OCI-LY7 (cell line): ENCODE measurements around the gene UBC. TPM values are rescaled to one million over a fixed set of nuclear protein-coding genes. Genes with fewer than 3 reads are reported as not detected.

Experiments used
- BruUV-seq: library from RNA; stranded (reverse); fragments of 400-500 nt; replicated peaks from 2 replicates; lab custom pipeline; 2021; lab: Mats Ljungman, UMichigan
- CTCF ChIA-PET: fragments of 300-600 bp; sonication (Branson Sonifier 250); formaldehyde crosslinking; loops from one replicate; lab custom pipeline; 2022; ENCODE audit warnings: antibody characterized with exemption; ENCODE audit not compliant: unreplicated experiment; lab: Charles Lee
- POLR2A ChIA-PET: fragments of 300-600 bp; sonication (Branson Sonifier 250); formaldehyde crosslinking; loops from one replicate; lab custom pipeline; 2022; ENCODE audit warnings: antibody characterized with exemption; lab: Charles Lee
- DNase-seq: peaks from one replicate; pipeline ENCODE4 v3.0.0-alpha.2; 2015; ENCODE audit warnings: low spot score
- H2AFZ ChIP-seq: fragments of 200-600 bp; sonication (generic), shearing (Covaris generic); 2 replicates; pipeline ENCODE4 v1.6.1; 2014; ENCODE audit warnings: mild to moderate bottlenecking, antibody characterized with exemption, low read length, moderate library complexity
- H3K27ac ChIP-seq: fragments of 200-600 bp; sonication (generic); 2 replicates; pipeline ENCODE4 v1.5.1; 2014; ENCODE audit warnings: mixed run types, low read depth, mild to moderate bottlenecking, moderate library complexity, low read length, inconsistent platforms; ENCODE audit not compliant: poor library complexity, severe bottlenecking
- H3K36me3 ChIP-seq: fragments of 200-600 bp; sonication (generic); 2 replicates; pipeline ENCODE4 v1.6.1; 2014; ENCODE audit warnings: mild to moderate bottlenecking, antibody characterized with exemption, low read length, moderate library complexity, mixed read lengths; ENCODE audit not compliant: insufficient read depth
- H3K4me1 ChIP-seq: fragments of 200-600 bp; sonication (generic); 2 replicates; pipeline ENCODE4 v1.5.1; 2014; ENCODE audit warnings: mild to moderate bottlenecking, low read length; ENCODE audit not compliant: insufficient read depth, poor library complexity, severe bottlenecking
- H3K4me2 ChIP-seq: fragments of 200-600 bp; sonication (generic); 2 replicates; pipeline ENCODE4 v1.6.1; 2014; ENCODE audit warnings: mild to moderate bottlenecking, low read length
- H3K4me3 ChIP-seq: fragments of 200-600 bp; sonication (generic); 2 replicates; pipeline ENCODE4 v1.5.1; 2014; ENCODE audit warnings: mild to moderate bottlenecking, low read depth, low read length; ENCODE audit not compliant: poor library complexity, severe bottlenecking
- H3K79me2 ChIP-seq: fragments of 200-600 bp; sonication (generic); 2 replicates; pipeline ENCODE4 v1.6.1; 2016; ENCODE audit warnings: low read depth, mild to moderate bottlenecking, low read length, moderate library complexity, mixed read lengths; ENCODE audit not compliant: insufficient read depth
- H3K9me2 ChIP-seq: fragments of 200-600 bp; sonication (generic); 2 replicates; pipeline ENCODE4 v1.6.1; 2016; ENCODE audit warnings: mild to moderate bottlenecking, low read length, mixed read lengths; ENCODE audit not compliant: insufficient read depth
- H3K9me3 ChIP-seq: fragments of 200-600 bp; sonication (generic); 2 replicates; pipeline ENCODE4 v1.6.1; 2014; ENCODE audit warnings: mild to moderate bottlenecking, mixed run types, low read length, mixed read lengths
- H4K20me1 ChIP-seq: fragments of 200-600 bp; sonication (generic); 2 replicates; pipeline ENCODE4 v1.6.1; 2014; ENCODE audit warnings: mild to moderate bottlenecking, antibody characterized with exemption, low read length, moderate library complexity, mixed read lengths; ENCODE audit not compliant: insufficient read depth
- EZH2phosphoT487 ChIP-seq: fragments of 200-600 bp; sonication (generic); IDR thresholded peaks from 2 replicates; pipeline ENCODE4 v1.6.1; 2018; ENCODE audit warnings: low read depth, borderline replicate concordance, mild to moderate bottlenecking, mixed run types, antibody characterized with exemption, low read length, moderate library complexity, mixed read lengths
- intact Hi-C: fragments of 100-400 bp; cut with micrococcal nuclease; formaldehyde crosslinking; loops from one replicate; pipeline ENCODE4 v1.10.0; 2022; ENCODE audit not compliant: unreplicated experiment
- total RNA-seq, 2 experiments: library from RNA; depleted of rRNA in 1 of 2; stranded (reverse); fragments of >200 nt in 1 of 2; shearing (Covaris generic) in 1 of 2; gene quantifications; 2 replicates each; pipeline ENCODE4 v1.2.3, GENCODE V29; 2014 to 2022
- TF ChIP-seq, protein P1 (sequence below): fragments of 200-600 bp; sonication (generic); conservative IDR thresholded peaks from 2 replicates; pipeline ENCODE4 v1.5.1; 2014; ENCODE audit warnings: mild to moderate bottlenecking, antibody characterized with exemption, low read length, moderate library complexity, mixed read lengths

Gene UBC
- total RNA-seq, 2 experiments from 2014 or later, result 431 to 616 TPM

- CTCF ChIA-PET, result no interaction called here
- Histone ChIP-seq H3K4me1 (peaks cover 18% of the 10 kb centered on the region), H3K27ac (no peak overlapping the region), H4K20me1 (no peaks in the 10 kb centered on the region), H3K9me3 (no peaks in the 10 kb centered on the region), H3K9me2 (no peaks in the 10 kb centered on the region), H3K4me3 (no peak overlapping the region), H3K79me2 (no peaks in the 10 kb centered on the region), H2AFZ (no peak overlapping the region), H3K36me3 (no peaks in the 10 kb centered on the region), H3K4me2 (no peak overlapping the region)
- POLR2A ChIA-PET, result interaction anchor here (0.7 to 1.6 kb wide), 3 partner anchors 9 to 171 kb away, joined by 3 read pairs; no protein-coding TSS in a partner anchor
- DNase-seq, result no peak
- intact Hi-C loops, result no loop called here
- BruUV-seq, result no TSS peak
- no peak for TF ChIP-seq EZH2phosphoT487
- TF ChIP-seq, protein P1, sequence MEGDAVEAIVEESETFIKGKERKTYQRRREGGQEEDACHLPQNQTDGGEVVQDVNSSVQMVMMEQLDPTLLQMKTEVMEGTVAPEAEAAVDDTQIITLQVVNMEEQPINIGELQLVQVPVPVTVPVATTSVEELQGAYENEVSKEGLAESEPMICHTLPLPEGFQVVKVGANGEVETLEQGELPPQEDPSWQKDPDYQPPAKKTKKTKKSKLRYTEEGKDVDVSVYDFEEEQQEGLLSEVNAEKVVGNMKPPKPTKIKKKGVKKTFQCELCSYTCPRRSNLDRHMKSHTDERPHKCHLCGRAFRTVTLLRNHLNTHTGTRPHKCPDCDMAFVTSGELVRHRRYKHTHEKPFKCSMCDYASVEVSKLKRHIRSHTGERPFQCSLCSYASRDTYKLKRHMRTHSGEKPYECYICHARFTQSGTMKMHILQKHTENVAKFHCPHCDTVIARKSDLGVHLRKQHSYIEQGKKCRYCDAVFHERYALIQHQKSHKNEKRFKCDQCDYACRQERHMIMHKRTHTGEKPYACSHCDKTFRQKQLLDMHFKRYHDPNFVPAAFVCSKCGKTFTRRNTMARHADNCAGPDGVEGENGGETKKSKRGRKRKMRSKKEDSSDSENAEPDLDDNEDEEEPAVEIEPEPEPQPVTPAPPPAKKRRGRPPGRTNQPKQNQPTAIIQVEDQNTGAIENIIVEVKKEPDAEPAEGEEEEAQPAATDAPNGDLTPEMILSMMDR, result no peak
Observed at GRCh38 chr12:124872068-124872719, 42.3 kb downstream of the UBC start.

GRCh38 chr12:124871297-124871696 lies 43.2 kb downstream of the UBC start:
- Histone ChIP-seq H4K20me1 (no peaks in the 10 kb centered on the region), H3K36me3 (no peaks in the 10 kb centered on the region)
- CTCF ChIA-PET, result no interaction called here

More at GRCh38 chr12:124871297-124871696, 43.2 kb downstream of the UBC start:
- BruUV-seq, result no TSS peak
- POLR2A ChIA-PET, result interaction anchor here (1.2 to 1.6 kb wide), 2 partner anchors 10 to 12 kb away, joined by 3 read pairs; no protein-coding TSS in a partner anchor
- no peaks in the 10 kb centered on the region for H3K79me2 ChIP-seq
- H3K27ac ChIP-seq, result no peak overlapping the region
- no peaks in the 10 kb centered on the region for H3K9me2 ChIP-seq
- H3K4me2 ChIP-seq, result no peak overlapping the region
- H3K4me1 ChIP-seq, result peaks cover 25% of the 10 kb centered on the region
- no peak overlapping the region for H2AFZ ChIP-seq
- DNase-seq, result no peak
- no peak for TF ChIP-seq EZH2phosphoT487
- TF ChIP-seq, protein P1, result no peak
- no peaks in the 10 kb centered on the region for H3K9me3 ChIP-seq
- intact Hi-C loops, result no loop called here
- no peak overlapping the region for H3K4me3 ChIP-seq
